Measurements from ENCODE around the gene ARID1B. TPM values are rescaled to one million over a fixed set of nuclear protein-coding genes. Genes with fewer than 3 reads are reported as not detected.

ARID1B gene
- total and polyA plus RNA-seq, 2 donors (not counting 1 experiment from before 2014, with no cell fraction given), result 47.2 to 280 TPM

DNA sequence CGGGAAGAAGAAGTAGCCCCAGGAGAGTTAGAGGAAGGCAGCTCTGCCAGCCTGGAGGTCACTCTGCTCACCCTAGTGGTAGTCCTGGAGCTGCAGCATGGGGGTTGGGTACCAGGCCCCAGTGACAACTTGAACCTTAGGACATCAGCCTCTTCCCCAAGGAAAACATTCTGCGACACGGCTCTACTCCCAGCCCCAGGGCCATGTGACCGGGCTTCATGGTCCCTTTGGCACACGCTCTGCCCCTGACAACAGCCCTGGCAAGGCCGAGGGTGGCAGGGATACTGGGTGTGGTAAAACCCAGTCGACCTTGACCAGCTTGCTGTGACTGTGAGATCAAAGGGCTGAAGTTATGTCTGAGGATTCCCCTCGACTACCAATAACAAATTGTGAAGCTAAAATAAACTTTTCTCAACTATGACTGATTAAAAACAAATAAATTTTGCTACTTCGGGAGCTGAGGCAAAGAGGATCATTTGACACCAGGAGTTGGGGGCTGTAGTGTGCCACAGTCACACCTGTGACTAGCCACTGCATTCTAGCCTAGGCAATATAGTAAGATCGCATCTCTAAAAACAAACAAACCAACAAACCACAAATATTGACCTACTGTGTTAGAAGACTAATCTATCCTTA is 24.4 kb upstream of the ARID1B start:
- Histone ChIP-seq H3K9me3 (ENCODE audit: control extremely low read depth in 1 of 3, control insufficient read depth in 2 of 3, insufficient read depth in 1 of 3, low read length in 2 of 3) (peaks cover 0 to 10% (median 0%) of the 10 kb centered on the region in 3 donors), H3K27me3 (replicated peaks in 1 of 4; ENCODE audit: control extremely low read depth in 1 of 4, control insufficient read depth in 3 of 4, insufficient read depth in 4 of 4, low read length in 3 of 4) (no peaks in the 10 kb centered on the region), H2AFZ (ENCODE audit: insufficient read depth, low read depth, low read length, poor library complexity, severe bottlenecking) (peak overlapping the region; percentile 56), H3K9ac (ENCODE audit: low read length) (peak overlapping the region; percentile 11), H3K79me2 (ENCODE audit: control insufficient read depth, insufficient read depth, low read length) (peaks cover 5% of the 10 kb centered on the region), H4K20me1 (ENCODE audit: control insufficient read depth, insufficient read depth, low read length, poor library complexity, severe bottlenecking) (no peaks in the 10 kb centered on the region), H3K27ac (ENCODE audit: low read length in 2 of 2) (peak overlapping the region; percentile 43 to 67), H3K4me2 (replicated peaks; ENCODE audit: low read depth, low read length, poor library complexity, severe bottlenecking) (peak overlapping the region; percentile 50), H3K4me1 (ENCODE audit: control insufficient read depth in 2 of 2, insufficient read depth in 2 of 2, low read length in 2 of 2) (peaks cover 42 to 48% of the 10 kb centered on the region in 2 donors), H3K36me3 (replicated peaks in 1 of 2; ENCODE audit: control extremely low read depth in 1 of 2, control insufficient read depth in 1 of 2, extremely low read depth in 1 of 2, insufficient read depth in 2 of 2, low read length in 1 of 2) (no peaks in the 10 kb centered on the region), H3K4me3 (ENCODE audit: control extremely low read depth in 1 of 5, extremely low read depth in 1 of 5, insufficient read depth in 1 of 5, low read depth in 2 of 5, low read length in 4 of 5) (peak overlapping the region in 1 of 5 experiments; percentile 8)
- Mint-ChIP-seq H3K4me3 (peak overlapping the region; percentile 80), H3K4me1 (peaks cover 38% of the 10 kb centered on the region), H3K9me3 (ENCODE audit: insufficient read depth) (no peaks in the 10 kb centered on the region), H3K27me3 (no peaks in the 10 kb centered on the region), H3K27ac (peak overlapping the region; percentile 95)
- peak; percentile 76 for DNase-seq
- WGBS (ENCODE audit: insufficient coverage), result 23% methylated on average over 5 of the region's 10 CpGs
- peak; percentile 94 for ATAC-seq (ENCODE audit: low read depth)
- intact Hi-C loops (cut with micrococcal nuclease), result loop anchor here (2.0 kb wide), 1 partner anchor 14 kb away; no protein-coding TSS in a partner anchor
- ChIA-PET CTCF (interaction anchor here (0.8 to 3.7 kb wide), 12 partner anchors 10 to 190 kb away, joined by 3 to 23 read pairs (median 5); no protein-coding TSS in a partner anchor), POLR2A (interaction anchor here (0.6 to 1.6 kb wide), 3 partner anchors 16 to 265 kb away, joined by 3 to 7 read pairs (median 7); partner anchors contain the start of gene ARID1B)
- no peak for TF ChIP-seq EZH2 (IDR thresholded peaks at IDR 0.05; ENCODE audit: borderline replicate concordance, insufficient read depth, low read depth, low read length, poor library complexity, severe bottlenecking)
- TF ChIP-seq, protein P1, sequence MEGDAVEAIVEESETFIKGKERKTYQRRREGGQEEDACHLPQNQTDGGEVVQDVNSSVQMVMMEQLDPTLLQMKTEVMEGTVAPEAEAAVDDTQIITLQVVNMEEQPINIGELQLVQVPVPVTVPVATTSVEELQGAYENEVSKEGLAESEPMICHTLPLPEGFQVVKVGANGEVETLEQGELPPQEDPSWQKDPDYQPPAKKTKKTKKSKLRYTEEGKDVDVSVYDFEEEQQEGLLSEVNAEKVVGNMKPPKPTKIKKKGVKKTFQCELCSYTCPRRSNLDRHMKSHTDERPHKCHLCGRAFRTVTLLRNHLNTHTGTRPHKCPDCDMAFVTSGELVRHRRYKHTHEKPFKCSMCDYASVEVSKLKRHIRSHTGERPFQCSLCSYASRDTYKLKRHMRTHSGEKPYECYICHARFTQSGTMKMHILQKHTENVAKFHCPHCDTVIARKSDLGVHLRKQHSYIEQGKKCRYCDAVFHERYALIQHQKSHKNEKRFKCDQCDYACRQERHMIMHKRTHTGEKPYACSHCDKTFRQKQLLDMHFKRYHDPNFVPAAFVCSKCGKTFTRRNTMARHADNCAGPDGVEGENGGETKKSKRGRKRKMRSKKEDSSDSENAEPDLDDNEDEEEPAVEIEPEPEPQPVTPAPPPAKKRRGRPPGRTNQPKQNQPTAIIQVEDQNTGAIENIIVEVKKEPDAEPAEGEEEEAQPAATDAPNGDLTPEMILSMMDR (IDR thresholded peaks at IDR 0.05), result no peak
